HL-60/S4 (cell line): ENCODE results near the gene STK32C.

ENCODE experiments used
- in situ Hi-C: fragments of 300-500 bp; cut with MboI; formaldehyde crosslinking; loops from 2 replicates; pipeline ENCODE4 v1.14.3; 2022; ENCODE audit warnings: low sequenced_read_pairs

STK32C gene

GRCh38 chr10:132176623-132177500, 130.9 kb downstream of the STK32C start:
- in situ Hi-C loops: no loop called here

GRCh38 chr10:132175907-132176581, 131.7 kb downstream of the STK32C start:
- in situ Hi-C loops: no loop called here

- in situ Hi-C loops: no loop called here
These were observed 132.3 kb downstream of the STK32C start for GRCh38 chr10:132175408-132175807.

- in situ Hi-C loops: no loop called here
These were observed 133.5 kb downstream of the STK32C start for GRCh38 chr10:132174237-132174636.

GRCh38 chr10:132173185-132173584, 134.6 kb downstream of the STK32C start:
- in situ Hi-C loops: no loop called here

GRCh38 chr10:132172091-132173066, 135.4 kb downstream of the STK32C start:
- in situ Hi-C loops: no loop called here

GRCh38 chr10:132170561-132171361, 137.0 kb downstream of the STK32C start:
- in situ Hi-C loops: no loop called here

GRCh38 chr10:132169766-132170560, 137.8 kb downstream of the STK32C start:
- in situ Hi-C loops: no loop called here

GRCh38 chr10:132169031-132169765, 138.6 kb downstream of the STK32C start:
- in situ Hi-C loops: no loop called here

- in situ Hi-C loops: no loop called here
These were observed 139.1 kb downstream of the STK32C start for GRCh38 chr10:132168571-132169030.

GRCh38 chr10:132167976-132168375, 139.8 kb downstream of the STK32C start:
- in situ Hi-C loops: no loop called here

- in situ Hi-C loops: no loop called here
These were observed 140.6 kb downstream of the STK32C start for GRCh38 chr10:132167041-132167674.

GRCh38 chr10:132166216-132166950, 141.4 kb downstream of the STK32C start:
- in situ Hi-C loops: no loop called here

- in situ Hi-C loops: no loop called here
These were observed 142.3 kb downstream of the STK32C start for GRCh38 chr10:132165416-132165980.

GRCh38 chr10:132164761-132165278, 142.9 kb downstream of the STK32C start:
- in situ Hi-C loops: no loop called here

GRCh38 chr10:132163826-132164515, 143.8 kb downstream of the STK32C start:
- in situ Hi-C loops: no loop called here
